ENCODE results near the gene DDX49. TPM values are rescaled to one million over a fixed set of nuclear protein-coding genes. Genes with fewer than 3 reads are reported as not detected.
"Not testable (repeated sequence)": the region's sequence is repeated elsewhere in the genome, so short reads cannot be mapped to it uniquely, and the experiment has no call there.

Gene DDX49
- total RNA-seq, 2 experiments from 2014 or later: 82.1 to 91.0 TPM

DNA sequence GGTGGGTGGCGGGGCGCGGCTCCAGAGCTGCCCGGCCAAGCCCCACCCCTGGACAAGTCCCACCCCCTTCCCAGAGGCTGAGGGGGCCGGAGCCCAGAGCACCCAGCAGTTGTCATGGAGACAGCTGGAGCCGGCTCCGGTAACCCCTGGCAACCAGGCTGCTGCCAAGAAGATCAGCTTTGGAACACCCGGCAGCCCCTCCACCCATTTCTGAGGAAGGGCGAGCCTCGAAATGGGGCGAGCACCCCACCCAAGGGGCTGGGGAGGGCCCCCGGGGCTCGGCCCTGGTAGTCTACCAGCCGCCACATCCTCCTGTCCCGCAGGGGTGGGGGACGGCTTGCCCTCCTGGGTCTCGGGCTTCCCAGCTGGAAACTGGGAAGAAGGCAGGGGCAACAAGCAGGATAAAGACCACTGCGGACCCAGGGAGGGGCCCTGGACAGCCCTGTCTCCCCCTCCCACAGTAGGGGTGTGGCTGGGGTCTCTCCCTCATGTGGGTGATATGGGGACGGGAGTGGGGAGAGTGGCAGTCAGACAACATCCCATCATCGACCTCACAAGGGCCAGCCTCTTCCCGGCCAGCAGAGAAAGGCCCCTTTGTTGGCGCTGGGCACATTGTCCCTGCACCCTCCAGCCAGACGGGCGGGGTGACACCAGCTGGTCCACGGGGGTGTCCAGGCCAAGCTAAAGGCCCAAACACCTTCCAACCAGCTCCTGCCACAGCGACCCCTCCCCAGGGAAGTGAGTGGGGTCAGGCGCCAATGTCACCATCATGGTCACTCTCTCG, 25.1 kb upstream of the DDX49 start:
- POLR2A ChIA-PET: no interaction called here

GRCh38 chr19:18895038-18895823, 24.3 kb upstream of the DDX49 start:
- POLR2A ChIA-PET: no interaction called here
- CTCF ChIA-PET: interaction anchor here (0.7 kb wide), 1 partner anchor 117 kb away, joined by 3 read pairs; no protein-coding TSS in a partner anchor

More for the DNA sequence above, 25.1 kb upstream of the DDX49 start:
- CTCF ChIA-PET: interaction anchor here (0.7 kb wide), 1 partner anchor 116 kb away, joined by 3 read pairs; no protein-coding TSS in a partner anchor

- ChIA-PET POLR2A (interaction anchor here (0.7 kb wide), 1 partner anchor 257 kb away, joined by 8 read pairs; no protein-coding TSS in a partner anchor), CTCF (no interaction called here)
These were observed 23.6 kb upstream of the DDX49 start, which contains the start of gene CERS1 for GRCh38 chr19:18895824-18896341. CERS1 (minus strand) TSS chr19:18896158; CDS start chr19:18896072, 86 bp downstream.

GRCh38 chr19:18896421-18896841, 23.1 kb upstream of the DDX49 start:
- POLR2A ChIA-PET: interaction anchor here (0.7 kb wide), 1 partner anchor 257 kb away, joined by 8 read pairs; no protein-coding TSS in a partner anchor
- CTCF ChIA-PET: no interaction called here

- CTCF ChIA-PET: no interaction called here
- POLR2A ChIA-PET: interaction anchor here (0.8 kb wide), 1 partner anchor 22 kb away, joined by 4 read pairs; the partner anchor contains the start of genes COPE and DDX49
These were observed 22.2 kb upstream of the DDX49 start for GRCh38 chr19:18897094-18898029.

DNA sequence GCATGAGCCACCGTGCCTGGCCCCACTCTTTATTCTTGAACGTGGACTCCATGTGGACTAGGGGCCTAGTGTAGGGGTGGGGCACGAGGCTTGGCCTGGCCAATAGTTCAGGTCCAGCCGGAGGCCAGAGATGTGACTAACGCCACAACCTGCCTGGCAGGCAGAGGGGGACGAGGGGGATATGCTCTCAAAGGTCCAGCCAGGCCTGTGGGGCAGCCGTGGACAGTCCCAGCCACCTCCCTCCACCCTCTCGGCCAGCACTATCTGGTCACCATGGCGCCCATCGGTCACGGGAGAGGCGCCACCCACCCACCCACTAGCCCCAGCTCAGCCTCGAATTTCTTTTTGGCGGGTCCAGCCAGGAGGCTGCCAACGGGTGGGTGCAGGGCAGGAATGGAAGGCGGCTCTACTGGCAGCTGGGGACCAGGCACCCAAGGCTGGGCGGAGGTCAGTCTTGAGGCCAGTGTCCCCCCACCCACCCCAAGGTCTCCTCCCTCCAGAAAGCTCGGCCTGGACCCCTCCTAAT, 21.4 kb upstream of the DDX49 start:
- CTCF ChIA-PET: no interaction called here

GRCh38 chr19:18898607-18899408, 20.7 kb upstream of the DDX49 start:
- ChIA-PET POLR2A (interaction anchor here (0.6 kb wide), 1 partner anchor 21 kb away, joined by 7 read pairs; the partner anchor contains the start of gene DDX49), CTCF (no interaction called here)

More for the DNA sequence above, 21.4 kb upstream of the DDX49 start:
- POLR2A ChIA-PET: interaction anchor here (0.6 to 0.8 kb wide), 2 partner anchors 21 to 22 kb away, joined by 4 to 7 read pairs; partner anchors contain the start of genes COPE and DDX49

- ChIA-PET POLR2A (no interaction called here), CTCF (no interaction called here)
These were observed 19.6 kb upstream of the DDX49 start for GRCh38 chr19:18899624-18900560.

GRCh38 chr19:18900700-18901481, 18.6 kb upstream of the DDX49 start:
- ChIA-PET POLR2A (no interaction called here), CTCF (no interaction called here)

- CTCF ChIA-PET: no interaction called here
- POLR2A ChIA-PET: interaction anchor here (0.6 kb wide), 1 partner anchor 29 kb away, joined by 6 read pairs; no protein-coding TSS in a partner anchor
These were observed 18.0 kb upstream of the DDX49 start for GRCh38 chr19:18901491-18901890.

DNA sequence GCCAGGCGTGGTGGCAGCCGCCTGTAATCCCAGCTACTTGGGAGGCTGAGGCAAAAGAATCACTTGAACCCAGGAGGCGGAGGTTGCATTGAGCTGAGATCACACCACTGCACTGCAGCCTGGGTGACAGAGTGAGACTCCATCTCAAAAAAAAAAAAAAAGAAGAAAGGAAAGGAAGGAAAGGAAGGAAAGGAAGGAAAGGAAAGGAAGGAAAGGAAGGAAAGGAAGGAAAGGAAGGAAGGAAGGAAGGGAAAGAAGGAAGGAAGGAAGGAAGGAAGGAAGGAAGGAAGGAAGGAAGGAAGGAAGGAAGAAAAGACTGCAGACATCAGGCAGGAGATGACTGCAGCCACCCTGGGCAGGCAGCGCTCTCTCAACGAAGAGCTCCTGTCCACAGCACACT, 17.0 kb upstream of the DDX49 start:
- POLR2A ChIA-PET: interaction anchor here (0.5 to 0.6 kb wide), 2 partner anchors 163 to 332 kb away, joined by 3 to 8 read pairs; no protein-coding TSS in a partner anchor
- CTCF ChIA-PET: not testable (repeated sequence)

DNA sequence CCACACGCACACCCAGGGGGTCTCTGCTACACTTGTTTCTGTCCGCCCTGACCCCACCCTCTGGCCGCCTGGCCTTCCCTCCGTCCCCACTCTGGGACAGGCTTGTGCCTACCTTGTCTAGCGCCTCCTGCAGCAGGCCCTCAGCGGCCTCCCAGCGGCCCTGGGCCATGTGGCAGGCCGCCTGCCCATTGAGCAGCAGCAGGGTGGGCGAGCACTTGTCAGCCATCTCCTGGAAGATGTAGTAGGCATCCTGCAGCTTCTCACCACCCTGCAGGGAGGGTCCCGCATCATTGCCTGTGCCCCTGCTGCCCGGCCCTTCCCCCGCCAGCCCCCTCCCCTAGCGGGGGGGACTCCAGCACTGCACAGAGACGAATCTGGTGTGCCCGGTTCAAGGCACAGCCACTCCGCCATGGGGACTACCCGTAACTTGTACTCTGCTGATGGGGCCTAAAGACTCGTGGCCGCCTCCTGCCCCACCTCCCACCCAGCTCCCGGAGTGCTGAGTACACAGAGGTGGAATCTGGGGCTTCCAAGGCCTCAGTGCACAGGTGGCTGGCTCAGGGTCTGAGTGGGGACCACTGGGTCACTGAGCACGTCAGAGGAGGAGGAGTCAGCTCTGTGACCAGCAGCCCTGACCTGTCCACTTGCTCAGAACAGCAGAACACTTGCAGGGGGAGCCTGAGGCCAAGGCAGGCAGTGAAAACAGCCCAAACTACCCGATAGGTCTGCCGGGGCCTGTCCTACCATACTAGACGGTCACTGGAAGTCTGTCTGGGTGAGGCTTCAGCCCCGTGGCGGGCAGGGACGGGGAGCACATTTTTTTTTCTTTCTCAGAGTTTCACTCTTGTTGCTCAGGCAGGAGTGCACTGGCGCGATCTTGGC, 16.1 kb upstream of the DDX49 start:
- CTCF ChIA-PET: interaction anchor here (1.2 to 1.5 kb wide), 2 partner anchors 23 to 314 kb away, joined by 3 to 4 read pairs; partner anchors contain the start of gene REX1BD
- POLR2A ChIA-PET: interaction anchor here (0.5 to 0.6 kb wide), 2 partner anchors 59 to 333 kb away, joined by 3 to 8 read pairs; no protein-coding TSS in a partner anchor

DNA sequence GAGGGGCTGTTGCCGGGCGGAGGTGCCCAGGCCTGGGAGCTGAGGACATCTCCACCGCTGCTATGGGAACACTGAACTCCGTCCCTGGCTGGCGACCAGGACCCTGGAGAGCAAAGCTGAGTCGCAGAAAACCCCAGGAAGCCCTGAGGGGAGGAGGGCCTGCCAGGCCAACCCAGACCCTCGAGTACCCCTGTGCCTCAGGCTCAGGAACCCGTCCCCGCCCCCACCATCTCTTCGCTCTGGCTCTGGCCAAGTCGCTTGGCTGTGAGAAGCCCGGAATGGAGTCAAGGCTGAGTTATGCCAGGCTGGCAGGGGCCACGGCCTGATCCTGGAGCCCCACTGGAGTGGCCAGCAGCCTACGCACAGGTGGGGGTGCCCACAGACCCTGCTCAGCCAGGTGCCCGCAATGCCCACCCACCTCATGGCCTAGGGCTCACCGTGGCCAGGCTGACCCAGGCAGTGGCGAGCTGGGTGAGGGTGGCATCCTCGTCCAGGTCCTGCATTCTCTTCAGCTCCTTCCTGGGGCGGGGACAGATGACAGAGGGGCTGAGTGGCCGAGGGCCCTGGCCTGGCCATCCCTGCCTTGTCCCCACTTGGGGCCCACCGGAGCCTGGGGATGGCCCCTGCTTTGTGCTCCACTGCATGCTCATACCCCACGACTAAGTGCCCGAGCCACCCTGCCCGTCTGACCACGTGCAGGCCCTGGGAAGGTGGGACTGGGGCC, 15.0 kb upstream of the DDX49 start:
- CTCF ChIA-PET: interaction anchor here (1.2 to 1.5 kb wide), 2 partner anchors 24 to 315 kb away, joined by 3 to 4 read pairs; partner anchors contain the start of gene REX1BD
- POLR2A ChIA-PET: no interaction called here

GRCh38 chr19:18905058-18905456, 14.5 kb upstream of the DDX49 start:
- CTCF ChIA-PET: interaction anchor here (1.2 to 1.5 kb wide), 2 partner anchors 25 to 316 kb away, joined by 3 to 4 read pairs; partner anchors contain the start of gene REX1BD
- POLR2A ChIA-PET: no interaction called here
